Astrocyte (in vitro differentiated cells and primary cell): ENCODE measurements around the gene NRTN. TPM values are rescaled to one million over a fixed set of nuclear protein-coding genes. Genes with fewer than 3 reads are reported as not detected.

ENCODE experiments used
- DNase-seq: peaks from one replicate; pipeline ENCODE4 v3.0.0-alpha.2; 2010; ENCODE audit warnings: low read depth
- FAIRE-seq: peaks from 2 replicates; lab custom pipeline; 2011; peaks lifted over from hg19 to GRCh38; lab: Jason Lieb, UNC
- H2AFZ ChIP-seq: 2 replicates; pipeline ENCODE4 v1.6.0; 2012; ENCODE audit warnings: low read depth, low read length, inconsistent platforms
- H3K27ac ChIP-seq: 2 replicates; pipeline ENCODE4 v1.5.1; 2011; ENCODE audit warnings: low read depth, low read length, inconsistent platforms
- H3K27me3 ChIP-seq: 2 replicates; pipeline ENCODE4 v1.6.0; 2011; ENCODE audit warnings: low read length, inconsistent platforms; ENCODE audit not compliant: insufficient read depth
- H3K36me3 ChIP-seq: 2 replicates; pipeline ENCODE4 v1.5.1; 2011; ENCODE audit warnings: low read length, inconsistent platforms; ENCODE audit not compliant: insufficient read depth
- H3K4me1 ChIP-seq: 2 replicates; pipeline ENCODE4 v1.5.1; 2011; ENCODE audit warnings: low read length, inconsistent platforms; ENCODE audit not compliant: insufficient read depth
- H3K4me2 ChIP-seq: 2 replicates; pipeline ENCODE4 v1.6.0; 2012; ENCODE audit warnings: low read length, inconsistent platforms
- H3K4me3 ChIP-seq: 2 replicates; pipeline ENCODE4 v1.5.1; 2011; ENCODE audit warnings: low read depth, mild to moderate bottlenecking, low read length, inconsistent platforms; ENCODE audit not compliant: insufficient read depth
- H3K79me2 ChIP-seq: 2 replicates; pipeline ENCODE4 v1.6.0; 2012; ENCODE audit warnings: mild to moderate bottlenecking, low read length, inconsistent platforms; ENCODE audit not compliant: insufficient read depth
- H3K9ac ChIP-seq: 2 replicates; pipeline ENCODE4 v1.6.0; 2012; ENCODE audit warnings: mild to moderate bottlenecking, low read length, inconsistent platforms
- H3K9me3 ChIP-seq: 2 replicates; pipeline ENCODE4 v1.5.1; 2012; ENCODE audit warnings: low read depth, mild to moderate bottlenecking, low read length, inconsistent platforms; ENCODE audit not compliant: insufficient read depth
- H4K20me1 ChIP-seq: 2 replicates; pipeline ENCODE4 v1.6.0; 2012; ENCODE audit warnings: low read length, inconsistent platforms; ENCODE audit not compliant: insufficient read depth
- H3K27ac Mint-ChIP-seq: one replicate; pipeline ENCODE4 v1.8.0; 2021; ENCODE audit warnings: mild to moderate bottlenecking, mixed read lengths; ENCODE audit not compliant: unreplicated experiment
- H3K27me3 Mint-ChIP-seq: one replicate; pipeline ENCODE4 v1.8.0; 2021; ENCODE audit warnings: low read depth, mixed read lengths; ENCODE audit not compliant: unreplicated experiment
- H3K36me3 Mint-ChIP-seq: one replicate; pipeline ENCODE4 v1.8.0; 2021; ENCODE audit warnings: low read depth, mixed read lengths; ENCODE audit not compliant: unreplicated experiment
- H3K4me1 Mint-ChIP-seq: one replicate; pipeline ENCODE4 v1.8.0; 2021; ENCODE audit warnings: low read depth, mixed read lengths; ENCODE audit not compliant: unreplicated experiment
- H3K4me3 Mint-ChIP-seq: one replicate; pipeline ENCODE4 v1.8.0; 2021; ENCODE audit warnings: mild to moderate bottlenecking, moderate library complexity, mixed read lengths; ENCODE audit not compliant: unreplicated experiment
- H3K9me3 Mint-ChIP-seq: one replicate; pipeline ENCODE4 v1.8.0; 2021; ENCODE audit warnings: mild to moderate bottlenecking, mixed read lengths; ENCODE audit not compliant: unreplicated experiment
- EZH2 ChIP-seq: IDR thresholded peaks from 2 replicates; pipeline ENCODE4 v1.6.1; 2012; ENCODE audit warnings: mild to moderate bottlenecking, low read length, inconsistent platforms; ENCODE audit not compliant: insufficient read depth
- total RNA-seq: library from RNA; stranded (reverse); gene quantifications from 2 replicates; pipeline ENCODE4 v1.2.1, GENCODE V29; 2021
- TF ChIP-seq, protein P1 (sequence below): IDR thresholded peaks from 2 replicates; pipeline ENCODE4 v1.5.1; 2011; ENCODE audit warnings: low read depth, mild to moderate bottlenecking, inconsistent platforms, low read length, moderate library complexity; ENCODE audit not compliant: insufficient read depth

Gene NRTN
- total RNA-seq, 1 donor from 2014 or later: 0.66 TPM

DNA sequence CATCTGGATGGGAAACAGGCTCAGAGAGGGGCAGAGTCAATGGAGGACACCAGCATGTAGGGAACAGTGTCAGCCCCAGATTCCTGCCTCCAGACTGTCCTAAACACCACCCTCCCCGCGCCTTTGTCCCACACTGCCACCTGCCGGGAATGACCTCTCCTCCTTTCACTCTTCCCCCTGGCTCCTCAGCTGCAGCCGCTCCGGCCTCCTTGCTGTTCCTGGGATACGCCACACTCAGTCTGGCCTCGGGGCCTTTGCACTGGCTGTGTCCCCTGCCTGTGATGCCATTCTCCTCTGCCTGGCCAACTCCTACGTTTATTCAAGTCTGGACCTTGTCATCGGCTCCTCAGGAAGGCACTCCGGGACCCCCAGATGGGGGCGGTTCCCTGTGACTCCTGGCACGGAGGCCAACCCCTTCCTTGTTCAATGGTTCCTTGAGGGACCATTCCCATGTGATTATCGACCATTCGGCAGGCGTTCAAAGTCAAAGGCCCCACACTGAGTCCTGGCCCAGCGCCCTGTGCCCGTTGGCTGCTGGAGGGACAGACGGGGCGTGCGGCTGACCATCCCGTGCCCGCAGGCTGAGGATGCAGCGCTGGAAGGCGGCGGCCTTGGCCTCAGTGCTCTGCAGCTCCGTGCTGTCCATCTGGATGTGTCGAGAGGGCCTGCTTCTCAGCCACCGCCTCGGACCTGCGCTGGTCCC lies 18.9 kb downstream of the NRTN start:
- H3K79me2 ChIP-seq: no peaks in the 10 kb centered on the region
- Mint-ChIP-seq H3K36me3 (peaks cover 3% of the 10 kb centered on the region), H3K27me3 (peaks cover 8% of the 10 kb centered on the region), H3K4me1 (no peaks in the 10 kb centered on the region), H3K27ac (no peak overlapping the region), H3K9me3 (no peaks in the 10 kb centered on the region), H3K4me3 (no peak overlapping the region)
- peaks cover 6% of the 10 kb centered on the region for H3K4me1 ChIP-seq
- no peak overlapping the region for H3K27ac ChIP-seq
- H4K20me1 ChIP-seq: no peaks in the 10 kb centered on the region
- H3K27me3 ChIP-seq: no peaks in the 10 kb centered on the region
- TF ChIP-seq EZH2: no peak
- TF ChIP-seq, protein P1, sequence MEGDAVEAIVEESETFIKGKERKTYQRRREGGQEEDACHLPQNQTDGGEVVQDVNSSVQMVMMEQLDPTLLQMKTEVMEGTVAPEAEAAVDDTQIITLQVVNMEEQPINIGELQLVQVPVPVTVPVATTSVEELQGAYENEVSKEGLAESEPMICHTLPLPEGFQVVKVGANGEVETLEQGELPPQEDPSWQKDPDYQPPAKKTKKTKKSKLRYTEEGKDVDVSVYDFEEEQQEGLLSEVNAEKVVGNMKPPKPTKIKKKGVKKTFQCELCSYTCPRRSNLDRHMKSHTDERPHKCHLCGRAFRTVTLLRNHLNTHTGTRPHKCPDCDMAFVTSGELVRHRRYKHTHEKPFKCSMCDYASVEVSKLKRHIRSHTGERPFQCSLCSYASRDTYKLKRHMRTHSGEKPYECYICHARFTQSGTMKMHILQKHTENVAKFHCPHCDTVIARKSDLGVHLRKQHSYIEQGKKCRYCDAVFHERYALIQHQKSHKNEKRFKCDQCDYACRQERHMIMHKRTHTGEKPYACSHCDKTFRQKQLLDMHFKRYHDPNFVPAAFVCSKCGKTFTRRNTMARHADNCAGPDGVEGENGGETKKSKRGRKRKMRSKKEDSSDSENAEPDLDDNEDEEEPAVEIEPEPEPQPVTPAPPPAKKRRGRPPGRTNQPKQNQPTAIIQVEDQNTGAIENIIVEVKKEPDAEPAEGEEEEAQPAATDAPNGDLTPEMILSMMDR: no peak
- no peak overlapping the region for H3K4me2 ChIP-seq
- H3K9ac ChIP-seq: no peak overlapping the region
- no peaks in the 10 kb centered on the region for H3K9me3 ChIP-seq
- H3K36me3 ChIP-seq: no peaks in the 10 kb centered on the region
- DNase-seq (no peak), FAIRE-seq (no peak)
- no peak overlapping the region for H2AFZ ChIP-seq
- H3K4me3 ChIP-seq: no peak overlapping the region

DNA sequence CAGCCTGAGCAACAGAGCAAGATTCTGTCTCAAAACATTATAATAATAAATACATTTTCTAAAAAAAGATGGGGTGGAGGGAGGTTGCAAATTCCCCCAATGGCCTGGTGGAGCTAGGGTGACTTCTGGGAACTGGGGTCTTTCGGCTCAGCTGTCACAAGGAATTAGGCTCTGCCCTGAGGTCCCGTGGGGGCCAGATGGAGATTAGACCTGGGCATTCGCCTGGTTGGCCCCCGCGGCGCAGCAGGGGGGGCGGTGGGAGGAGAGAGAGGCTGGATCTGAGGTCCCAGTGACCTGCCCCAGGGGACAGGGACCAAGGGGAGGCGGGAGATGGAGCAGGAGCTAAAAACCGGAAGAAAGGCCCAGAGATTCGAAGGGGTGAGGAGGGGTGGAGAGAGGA lies 19.9 kb downstream of the NRTN start:
- Histone ChIP-seq H3K4me1 (peaks cover 13% of the 10 kb centered on the region), H4K20me1 (no peaks in the 10 kb centered on the region), H3K27me3 (no peaks in the 10 kb centered on the region), H3K27ac (no peak overlapping the region), H3K4me3 (no peak overlapping the region), H3K9me3 (no peaks in the 10 kb centered on the region), H2AFZ (no peak overlapping the region), H3K36me3 (no peaks in the 10 kb centered on the region), H3K9ac (no peak overlapping the region), H3K79me2 (no peaks in the 10 kb centered on the region), H3K4me2 (no peak overlapping the region)
- TF ChIP-seq, protein P1: no peak
- TF ChIP-seq EZH2: no peak
- Mint-ChIP-seq H3K9me3 (no peaks in the 10 kb centered on the region), H3K4me3 (no peak overlapping the region), H3K27me3 (peaks cover 8% of the 10 kb centered on the region), H3K4me1 (no peaks in the 10 kb centered on the region), H3K27ac (no peak overlapping the region), H3K36me3 (peaks cover 3% of the 10 kb centered on the region)
- DNase-seq: no peak
- FAIRE-seq: no peak

DNA sequence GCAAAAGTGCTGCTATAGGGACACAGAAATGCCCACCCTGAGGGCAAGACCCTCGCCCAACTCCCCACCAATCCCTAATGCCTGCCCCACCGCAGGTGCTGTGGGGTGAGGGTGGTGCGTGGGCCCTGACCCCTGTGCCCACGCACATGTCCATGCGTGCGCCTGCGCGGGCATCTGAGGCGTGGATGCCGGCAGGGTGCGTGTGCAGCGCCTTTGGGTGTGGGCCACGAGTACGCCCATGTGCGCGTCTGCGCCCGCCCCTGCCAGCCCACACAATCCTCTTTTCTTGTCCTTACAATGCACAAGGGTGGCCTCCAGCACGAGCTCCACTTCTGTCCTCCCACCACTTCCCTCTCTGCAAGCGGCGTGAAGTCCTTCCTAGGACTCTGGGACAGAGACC lies 20.3 kb downstream of the NRTN start:
- Histone ChIP-seq H3K4me2 (no peak overlapping the region), H3K4me1 (peaks cover 13% of the 10 kb centered on the region), H3K27ac (no peak overlapping the region), H3K36me3 (no peaks in the 10 kb centered on the region), H3K4me3 (no peak overlapping the region), H2AFZ (no peak overlapping the region), H3K27me3 (no peaks in the 10 kb centered on the region), H3K9me3 (no peaks in the 10 kb centered on the region), H3K79me2 (no peaks in the 10 kb centered on the region), H3K9ac (no peak overlapping the region), H4K20me1 (no peaks in the 10 kb centered on the region)
- no peak overlapping the region for H3K4me3 Mint-ChIP-seq
- H3K27ac Mint-ChIP-seq: no peak overlapping the region
- H3K36me3 Mint-ChIP-seq: peaks cover 3% of the 10 kb centered on the region
- DNase-seq (no peak), FAIRE-seq (no peak)
- TF ChIP-seq, protein P1: no peak
- TF ChIP-seq EZH2: no peak
- no peaks in the 10 kb centered on the region for H3K9me3 Mint-ChIP-seq
- H3K4me1 Mint-ChIP-seq: no peaks in the 10 kb centered on the region
- H3K27me3 Mint-ChIP-seq: peaks cover 8% of the 10 kb centered on the region
